Effector memory CD8-positive, alpha-beta T cell (primary cell): Measurements from ENCODE around the gene ABCA6.

Experiments
- ATAC-seq: fragments of 150-1000 bp; cut with Tn5 transposase; replicated peaks from 2 replicates; pipeline ENCODE4 v1.10.0; 2021; ENCODE audit warnings: mild to moderate bottlenecking, moderate library complexity
- DNase-seq, 3 experiments: peaks; one replicate each; pipeline ENCODE4 v3.0.0; 2021
- H3K27ac Mint-ChIP-seq, 2 donors: one replicate each; pipeline ENCODE4 v1.8.0; 2022; ENCODE audit warnings: mild to moderate bottlenecking in 2 of 2, mixed read lengths in 2 of 2, moderate library complexity in 2 of 2
- H3K27me3 Mint-ChIP-seq, 2 donors: one replicate each; pipeline ENCODE4 v1.8.0; 2022; ENCODE audit warnings: mixed read lengths in 2 of 2
- H3K36me3 Mint-ChIP-seq: one replicate; pipeline ENCODE4 v1.8.0; 2022; ENCODE audit warnings: mild to moderate bottlenecking, moderate library complexity, mixed read lengths; ENCODE audit not compliant: insufficient read depth
- H3K4me1 Mint-ChIP-seq, 2 donors: one replicate each; pipeline ENCODE4 v1.8.0; 2022; ENCODE audit warnings: low read depth in 2 of 2, mixed read lengths in 2 of 2
- H3K4me3 Mint-ChIP-seq, 2 donors: one replicate each; pipeline ENCODE4 v1.8.0; 2022; ENCODE audit warnings: mild to moderate bottlenecking in 2 of 2, mixed read lengths in 2 of 2, moderate library complexity in 2 of 2
- H3K9me3 Mint-ChIP-seq, 2 donors: one replicate each; pipeline ENCODE4 v1.8.0; 2022; ENCODE audit warnings: mixed read lengths in 2 of 2

ABCA6 gene

DNA sequence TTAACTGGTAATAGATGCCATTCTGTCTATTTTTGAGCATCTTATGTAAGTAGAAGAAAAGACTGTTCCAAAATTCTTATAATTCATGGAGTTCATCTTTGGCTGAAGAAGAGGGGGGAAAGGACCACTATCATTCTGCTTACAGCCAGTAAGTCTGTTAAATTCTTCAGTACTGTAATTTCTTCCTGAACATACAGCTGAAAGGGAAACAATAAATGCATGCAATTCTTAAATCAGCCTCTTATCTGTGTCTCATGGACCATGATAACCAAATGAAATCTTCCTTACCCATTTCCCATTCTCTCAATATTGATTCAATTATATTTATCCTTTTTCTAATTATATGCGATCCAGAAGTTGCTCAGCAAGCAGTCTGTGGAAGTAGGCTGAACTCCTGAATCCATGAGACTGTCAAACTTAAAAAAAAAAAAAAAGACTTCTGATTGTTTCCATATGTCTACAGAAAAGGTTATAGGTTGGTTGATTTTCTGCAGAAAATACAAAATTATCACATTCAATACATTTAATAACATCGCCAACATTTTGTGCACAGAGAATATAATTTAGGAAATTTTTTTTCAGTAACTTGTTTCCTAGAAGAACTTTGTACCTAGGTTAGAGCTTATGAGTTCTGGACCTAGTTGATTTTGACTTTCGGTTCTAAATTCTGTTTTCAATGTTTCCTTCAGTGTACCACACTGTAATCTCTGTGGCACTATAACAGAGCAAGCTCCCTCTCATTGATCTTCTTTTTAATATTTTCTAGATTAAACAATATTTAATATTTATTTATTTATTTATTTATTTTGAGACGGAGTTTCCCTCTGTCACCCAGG lies 79.8 kb downstream of the ABCA6 start:
- H3K27me3 Mint-ChIP-seq, result peaks cover 25 to 35% of the 10 kb centered on the region in 2 donors
- DNase-seq (no peak), ATAC-seq (no peak)
- peaks cover 2% of the 10 kb centered on the region for H3K36me3 Mint-ChIP-seq
- no peak overlapping the region for H3K4me3 Mint-ChIP-seq
- H3K4me1 Mint-ChIP-seq, result no peaks in the 10 kb centered on the region
- H3K9me3 Mint-ChIP-seq, result no peaks in the 10 kb centered on the region
- H3K27ac Mint-ChIP-seq, result no peak overlapping the region

DNA sequence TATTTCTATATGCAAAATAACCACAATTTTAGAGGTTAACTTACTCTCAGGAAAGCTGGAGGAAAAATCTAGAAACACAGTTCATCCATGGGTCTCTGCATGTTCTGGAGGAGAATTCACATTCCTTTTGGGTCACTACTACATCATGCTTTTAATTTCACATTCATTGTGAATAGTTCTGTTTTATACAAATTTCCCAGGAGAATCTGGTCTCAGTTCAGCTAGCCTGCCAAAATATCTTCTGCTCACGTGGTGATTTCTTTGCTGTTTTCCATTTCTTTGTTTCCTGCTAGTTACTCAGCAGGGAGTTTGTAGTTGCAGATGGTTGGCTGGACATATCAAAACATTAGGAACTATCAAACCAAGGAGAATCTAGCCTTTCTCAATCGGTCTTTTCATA lies 80.9 kb downstream of the ABCA6 start, which contains the start of gene ABCA9:
Gene ABCA9 (minus strand): TSS at position 106 of the 400 bp plus-strand sequence. CDS start 9,801 bp downstream, outside the sequence.
- Mint-ChIP-seq H3K4me3 (no peak within 1 kb of the TSS), H3K27ac (no peak within 1 kb of the TSS), H3K36me3 (peaks cover 2% of the 10 kb centered on the region), H3K4me1 (no peaks in the 10 kb centered on the region), H3K27me3 (peaks cover 16 to 27% of the 10 kb centered on the region in 2 donors), H3K9me3 (no peaks in the 10 kb centered on the region)
- ATAC-seq (no peak), DNase-seq (no peak)

- no peak for ATAC-seq
- H3K36me3 Mint-ChIP-seq, result no peaks in the 10 kb centered on the region
- peaks cover 11 to 16% of the 10 kb centered on the region in 2 donors for H3K27me3 Mint-ChIP-seq
- no peaks in the 10 kb centered on the region for H3K4me1 Mint-ChIP-seq
- no peaks in the 10 kb centered on the region for H3K9me3 Mint-ChIP-seq
- DNase-seq, result no peak
- H3K27ac Mint-ChIP-seq, result no peak overlapping the region
- H3K4me3 Mint-ChIP-seq, result no peak overlapping the region
Observed at GRCh38 chr17:69059458-69060175, 82.1 kb downstream of the ABCA6 start.

- H3K4me3 Mint-ChIP-seq, result no peak overlapping the region
- ATAC-seq (no peak), DNase-seq (no peak)
- no peak overlapping the region for H3K27ac Mint-ChIP-seq
- H3K9me3 Mint-ChIP-seq, result no peaks in the 10 kb centered on the region
- H3K27me3 Mint-ChIP-seq, result peaks cover 11 to 12% of the 10 kb centered on the region in 2 donors
- H3K4me1 Mint-ChIP-seq, result no peaks in the 10 kb centered on the region
- no peaks in the 10 kb centered on the region for H3K36me3 Mint-ChIP-seq
Observed at GRCh38 chr17:69058165-69058564, 83.5 kb downstream of the ABCA6 start.

- no peak for DNase-seq
- no peak overlapping the region for H3K4me3 Mint-ChIP-seq
- no peaks in the 10 kb centered on the region for H3K9me3 Mint-ChIP-seq
- ATAC-seq, result no peak
- no peaks in the 10 kb centered on the region for H3K4me1 Mint-ChIP-seq
- H3K27ac Mint-ChIP-seq, result no peak overlapping the region
- H3K27me3 Mint-ChIP-seq, result peaks cover 11 to 12% of the 10 kb centered on the region in 2 donors
- H3K36me3 Mint-ChIP-seq, result no peaks in the 10 kb centered on the region
Observed at GRCh38 chr17:69057280-69057679, 84.4 kb downstream of the ABCA6 start.

DNA sequence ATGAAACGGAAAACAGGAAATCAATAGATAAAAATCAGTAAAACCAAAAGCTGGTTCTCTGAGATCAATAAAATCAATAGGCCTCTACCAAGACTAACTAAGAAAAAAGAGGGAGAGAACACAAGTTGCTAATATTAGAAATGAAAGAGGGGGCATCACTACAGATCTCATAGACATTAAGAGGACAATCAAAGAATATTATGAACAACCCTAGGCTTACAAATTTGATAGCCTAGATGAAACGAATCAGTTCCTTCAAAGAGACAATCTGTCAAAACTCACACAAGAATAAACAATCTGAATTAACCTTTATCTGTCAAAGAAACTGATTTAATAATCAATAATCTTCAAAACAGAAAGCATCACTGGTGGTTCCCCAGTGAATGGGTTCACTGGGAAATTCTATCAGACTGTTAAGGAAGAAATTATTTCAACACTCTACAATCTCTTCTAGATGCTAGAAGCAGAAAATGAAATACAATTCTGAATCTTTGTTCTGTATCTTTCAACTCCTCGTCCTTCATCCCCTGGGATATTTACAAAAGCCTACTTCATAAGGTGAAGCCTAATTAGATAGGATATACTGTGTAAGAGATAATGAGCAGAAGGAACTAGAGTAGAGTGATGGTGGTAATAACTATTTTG lies 85.4 kb downstream of the ABCA6 start:
- no peak overlapping the region for H3K4me3 Mint-ChIP-seq
- no peaks in the 10 kb centered on the region for H3K36me3 Mint-ChIP-seq
- ATAC-seq (no peak), DNase-seq (no peak)
- H3K4me1 Mint-ChIP-seq, result no peaks in the 10 kb centered on the region
- peaks cover 14 to 17% of the 10 kb centered on the region in 2 donors for H3K27me3 Mint-ChIP-seq
- no peak overlapping the region for H3K27ac Mint-ChIP-seq
- no peaks in the 10 kb centered on the region for H3K9me3 Mint-ChIP-seq

DNA sequence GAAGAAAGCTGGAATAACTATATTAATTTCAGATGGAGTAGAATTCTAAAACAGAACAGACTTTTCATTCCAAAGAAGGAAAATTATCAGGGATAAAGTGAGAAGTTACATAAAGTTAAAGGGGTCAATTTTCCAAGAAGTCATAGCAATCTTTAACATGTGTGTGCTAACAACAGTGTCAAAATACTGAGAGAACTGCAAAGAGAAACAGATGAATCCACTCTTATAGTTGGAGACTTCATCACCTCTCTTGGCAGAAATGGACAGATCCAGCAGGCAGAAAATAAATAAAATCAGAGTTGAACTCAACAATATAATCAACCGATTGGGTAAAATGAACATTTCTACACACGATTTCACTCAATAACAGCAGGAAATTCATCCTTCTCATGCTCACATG lies 86.4 kb downstream of the ABCA6 start:
- Mint-ChIP-seq H3K4me1 (no peaks in the 10 kb centered on the region), H3K27ac (no peak overlapping the region), H3K27me3 (peaks cover 23% of the 10 kb centered on the region in 2 donors), H3K4me3 (no peak overlapping the region), H3K36me3 (no peaks in the 10 kb centered on the region), H3K9me3 (no peaks in the 10 kb centered on the region)
- DNase-seq (no peak), ATAC-seq (no peak)

GRCh38 chr17:69050999-69051775 lies 90.5 kb downstream of the ABCA6 start:
- Mint-ChIP-seq H3K27ac (no peak overlapping the region), H3K9me3 (no peaks in the 10 kb centered on the region), H3K4me1 (peaks cover 0 to 3% of the 10 kb centered on the region in 2 donors), H3K27me3 (peaks cover 19 to 22% of the 10 kb centered on the region in 2 donors), H3K4me3 (no peak overlapping the region), H3K36me3 (no peaks in the 10 kb centered on the region)
- ATAC-seq, result no peak
- DNase-seq, result no peak

DNA sequence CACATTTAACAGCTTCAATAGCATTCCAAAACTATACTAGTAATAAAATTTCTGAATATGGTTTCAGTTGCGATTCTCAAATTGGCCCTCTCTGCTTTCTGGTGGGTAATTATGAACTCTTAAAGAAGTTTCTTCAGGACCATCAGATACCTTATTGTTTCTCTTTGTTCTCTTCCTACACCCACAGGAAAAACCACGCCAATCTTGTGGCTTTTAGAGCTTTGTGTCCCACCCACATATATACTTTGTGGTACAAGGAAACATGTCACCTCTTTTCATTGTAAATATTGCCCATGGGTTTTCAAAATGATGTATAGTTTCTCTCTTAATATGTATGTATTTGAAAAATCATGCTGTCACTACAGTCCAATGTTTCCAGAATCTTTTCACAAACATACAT lies 93.1 kb downstream of the ABCA6 start:
- Mint-ChIP-seq H3K4me1 (peaks cover 0 to 3% of the 10 kb centered on the region in 2 donors), H3K9me3 (no peaks in the 10 kb centered on the region), H3K27me3 (peaks cover 19 to 21% of the 10 kb centered on the region in 2 donors), H3K4me3 (no peak overlapping the region), H3K36me3 (no peaks in the 10 kb centered on the region), H3K27ac (no peak overlapping the region)
- DNase-seq, result no peak
- no peak for ATAC-seq

DNA sequence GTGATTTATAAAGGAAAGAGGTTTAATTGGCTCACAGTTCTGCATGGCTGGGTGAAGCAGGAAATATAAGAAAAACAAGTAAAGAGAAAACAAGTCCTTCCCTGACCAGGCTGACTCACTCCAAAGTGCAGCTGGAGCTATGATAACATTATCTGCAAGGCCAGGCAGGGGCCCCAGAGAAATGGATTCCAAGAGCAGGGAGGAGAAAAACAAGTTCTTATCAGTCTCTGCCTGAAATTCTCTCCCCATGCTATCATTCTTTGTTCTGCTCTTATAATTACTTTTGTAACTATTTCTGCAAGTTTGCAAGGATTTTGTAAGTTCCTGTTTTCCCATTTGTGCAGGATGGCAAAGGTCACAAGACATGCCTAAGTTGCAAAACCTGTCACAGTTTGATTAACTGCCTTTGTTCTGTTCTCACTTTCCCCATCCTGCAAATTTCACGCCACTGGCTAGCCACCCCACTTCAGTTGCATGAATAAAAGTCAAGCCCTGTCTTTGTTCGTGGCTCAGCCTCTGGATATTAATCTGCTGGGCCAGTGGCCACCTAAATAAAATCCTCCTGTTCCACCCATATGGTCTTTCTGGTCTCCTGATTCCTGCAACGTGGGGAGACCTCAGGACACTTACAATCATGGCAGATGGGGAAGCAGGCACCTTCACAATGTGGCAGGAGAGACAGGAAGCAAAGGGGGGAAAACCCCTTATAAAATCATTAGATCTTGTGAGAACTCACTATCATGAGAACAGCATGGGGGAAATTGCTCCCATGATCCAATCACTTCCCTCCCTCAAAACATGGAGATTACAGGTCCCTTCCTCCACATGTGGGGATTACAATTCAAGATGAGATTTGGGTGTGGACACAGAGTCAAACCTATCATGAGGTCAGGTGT lies 94.1 kb downstream of the ABCA6 start:
- DNase-seq (no peak), ATAC-seq (no peak)
- Mint-ChIP-seq H3K9me3 (no peaks in the 10 kb centered on the region), H3K27ac (no peak overlapping the region), H3K4me3 (no peak overlapping the region), H3K27me3 (peaks cover 18 to 19% of the 10 kb centered on the region in 2 donors), H3K36me3 (no peaks in the 10 kb centered on the region), H3K4me1 (peaks cover 0 to 3% of the 10 kb centered on the region in 2 donors)

- ATAC-seq (no peak), DNase-seq (no peak)
- H3K27me3 Mint-ChIP-seq, result peaks cover 13 to 16% of the 10 kb centered on the region in 2 donors
- no peak overlapping the region for H3K27ac Mint-ChIP-seq
- no peaks in the 10 kb centered on the region for H3K36me3 Mint-ChIP-seq
- no peak overlapping the region for H3K4me3 Mint-ChIP-seq
- H3K4me1 Mint-ChIP-seq, result peaks cover 0 to 3% of the 10 kb centered on the region in 2 donors
- H3K9me3 Mint-ChIP-seq, result no peaks in the 10 kb centered on the region
Observed at GRCh38 chr17:69046121-69046807, 95.4 kb downstream of the ABCA6 start.

GRCh38 chr17:69045646-69046045 lies 96.0 kb downstream of the ABCA6 start:
- no peaks in the 10 kb centered on the region for H3K9me3 Mint-ChIP-seq
- H3K4me3 Mint-ChIP-seq, result no peak overlapping the region
- peaks cover 0 to 3% of the 10 kb centered on the region in 2 donors for H3K4me1 Mint-ChIP-seq
- ATAC-seq (no peak), DNase-seq (no peak)
- H3K36me3 Mint-ChIP-seq, result no peaks in the 10 kb centered on the region
- peaks cover 7 to 10% of the 10 kb centered on the region in 2 donors for H3K27me3 Mint-ChIP-seq
- no peak overlapping the region for H3K27ac Mint-ChIP-seq
